HepG2 (cell line): Measurements from ENCODE around the gene CDRT15L2. TPM values are rescaled to one million over a fixed set of nuclear protein-coding genes. Genes with fewer than 3 reads are reported as not detected.
"Not testable (repeated sequence)": the region's sequence is repeated elsewhere in the genome, so short reads cannot be mapped to it uniquely, and the experiment has no call there.

Experiments
- ATAC-seq: fragments of 200-7000 bp; cut with Tn5 transposase; 3 replicates; pipeline ENCODE4 v1.9.1; 2020; ENCODE audit warnings: mild to moderate bottlenecking, moderate library complexity
- BruUV-seq: library from RNA; stranded (reverse); fragments of 400-500 nt; replicated peaks from 2 replicates; lab custom pipeline; 2021; lab: Mats Ljungman, UMichigan
- CTCF ChIA-PET: fragments of 300-600 bp; formaldehyde crosslinking; extraction: SDS; loops from one replicate; lab custom pipeline; 2021; ENCODE audit warnings: low total read pairs, inconsistent platforms, low intra/inter-chr PET ratio; lab: Yijun Ruan, JAX
- POLR2A ChIA-PET: fragments of 350-600 bp; sonication (Branson Sonifier 250); formaldehyde crosslinking; loops from one replicate; lab custom pipeline; 2020; ENCODE audit warnings: antibody characterized with exemption, inconsistent platforms; lab: Yijun Ruan, JAX
- DNase-seq: peaks from one replicate; pipeline ENCODE4 v3.0.0-alpha.2; 2015; ENCODE audit warnings: low spot score
- FAIRE-seq: peaks from 3 replicates; lab custom pipeline; 2011; peaks lifted over from hg19 to GRCh38; lab: Jason Lieb, UNC
- H2AFZ ChIP-seq: one replicate; pipeline ENCODE4 v1.6.1; 2011; ENCODE audit warnings: low read length, inconsistent platforms
- H3K27ac ChIP-seq: fragments of 300-600 bp; 3 replicates; pipeline ENCODE4 v1.8.0; 2011; ENCODE audit warnings: mixed run types, mild to moderate bottlenecking, mixed read lengths, low read length, inconsistent platforms; ENCODE audit not compliant: insufficient read depth; ENCODE audit errors: extremely low read length
- H3K27me3 ChIP-seq, 2 experiments: fragments of 200-600 bp in 1 of 2; 2 replicates in 1 of 2; 3 replicates in 1 of 2; pipeline versions ENCODE4 v1.6.0 to v1.8.0; 2011; ENCODE audit warnings: low read length in 2 of 2, mild to moderate bottlenecking in 2 of 2, moderate library complexity in 2 of 2, inconsistent platforms in 1 of 2; ENCODE audit not compliant: insufficient read depth in 2 of 2, control insufficient read depth in 1 of 2
- H3K36me3 ChIP-seq, 2 experiments: fragments of 200-600 bp in 1 of 2; replicated peaks in 1 of 2; 2 replicates in 1 of 2; 3 replicates in 1 of 2; pipeline versions ENCODE4 v1.5.1 to v1.8.0; 2011; ENCODE audit warnings: low read length in 2 of 2, inconsistent platforms in 1 of 2; ENCODE audit not compliant: insufficient read depth in 2 of 2, control insufficient read depth in 1 of 2
- H3K4me1 ChIP-seq: 2 replicates; pipeline ENCODE4 v1.5.1; 2012; ENCODE audit warnings: low read length, inconsistent platforms; ENCODE audit not compliant: insufficient read depth
- H3K4me2 ChIP-seq: 2 replicates; pipeline ENCODE4 v1.6.0; 2011; ENCODE audit warnings: low read depth, low read length, inconsistent platforms
- H3K4me3 ChIP-seq, 3 experiments: fragments of 200-600 bp in 1 of 3; sonication (generic), shearing (Covaris generic) in 1 of 3; replicated peaks in 1 of 3; 2 replicates each; pipeline ENCODE4 v1.5.1; 2011 to 2016; ENCODE audit warnings: low read length in 3 of 3, inconsistent platforms in 2 of 3, low read depth in 2 of 3, mild to moderate bottlenecking in 2 of 3, control low read depth in 1 of 3, mixed read lengths in 1 of 3; ENCODE audit not compliant: insufficient read depth in 1 of 3
- H3K79me2 ChIP-seq: one replicate; pipeline ENCODE4 v1.6.1; 2011; ENCODE audit warnings: low read length, inconsistent platforms; ENCODE audit not compliant: insufficient read depth
- H3K9ac ChIP-seq: 2 replicates; pipeline ENCODE4 v1.6.0; 2011; ENCODE audit warnings: mild to moderate bottlenecking, low read depth, low read length, inconsistent platforms; ENCODE audit not compliant: insufficient read depth
- H3K9me3 ChIP-seq: 2 replicates; pipeline ENCODE4 v1.5.1; 2012; ENCODE audit warnings: mild to moderate bottlenecking, low read length
- H4K20me1 ChIP-seq: 2 replicates; pipeline ENCODE4 v1.6.0; 2011; ENCODE audit warnings: inconsistent platforms, mild to moderate bottlenecking, low read length, moderate library complexity; ENCODE audit not compliant: insufficient read depth
- WGBS: methylation state at CpG from one replicate; pipeline ENCODE4 v1.1.6; 2017; ENCODE audit warnings: low lambda C conversion rate; 5-methylcytosine and 5-hydroxymethylcytosine counted together
- in situ Hi-C: cut with HindIII; loops from 2 replicates; pipeline ENCODE4 v1.10.0; 2017; ENCODE audit warnings: low pct_unique_long_range_greater_than_20kb; ENCODE audit not compliant: extremely low pct_ligation_motif_present
- intact Hi-C: fragments of 100-400 bp; cut with micrococcal nuclease; formaldehyde crosslinking; loops from one replicate; pipeline ENCODE4 v1.10.0; 2022; ENCODE audit not compliant: unreplicated experiment
- polyA plus RNA-seq, 8 experiments: library from polyadenylated mRNA; depleted of rRNA in 3 of 8; stranded (reverse) in 7 of 8; unstranded in 1 of 8; fragments of >200 nt; fragmentation: Illumina TruSeq in 4 of 8; extraction: Trizol in 4 of 8; gene quantifications; 2 replicates each; pipeline versions ENCODE4 v1.2.1 to v1.2.3, GENCODE V29; 2011 to 2016; ENCODE audit warnings: low read depth in 4 of 8, missing spikeins in 1 of 8, mixed read lengths in 1 of 8; ENCODE audit not compliant: insufficient read depth in 1 of 8
- total RNA-seq, 5 experiments: library from RNA; depleted of rRNA; stranded (reverse); fragments of >200 nt; fragmentation: Illumina TruSeq; extraction: Trizol; gene quantifications; 2 replicates each; pipeline ENCODE4 v1.2.3, GENCODE V29; 2016; ENCODE audit warnings: low read depth in 1 of 5

Gene CDRT15L2
- total and polyA plus RNA-seq, 2 of the 13 experiments (the other 11 are each of a cell fraction or from before 2014, with no cell fraction given), result not detected

DNA sequence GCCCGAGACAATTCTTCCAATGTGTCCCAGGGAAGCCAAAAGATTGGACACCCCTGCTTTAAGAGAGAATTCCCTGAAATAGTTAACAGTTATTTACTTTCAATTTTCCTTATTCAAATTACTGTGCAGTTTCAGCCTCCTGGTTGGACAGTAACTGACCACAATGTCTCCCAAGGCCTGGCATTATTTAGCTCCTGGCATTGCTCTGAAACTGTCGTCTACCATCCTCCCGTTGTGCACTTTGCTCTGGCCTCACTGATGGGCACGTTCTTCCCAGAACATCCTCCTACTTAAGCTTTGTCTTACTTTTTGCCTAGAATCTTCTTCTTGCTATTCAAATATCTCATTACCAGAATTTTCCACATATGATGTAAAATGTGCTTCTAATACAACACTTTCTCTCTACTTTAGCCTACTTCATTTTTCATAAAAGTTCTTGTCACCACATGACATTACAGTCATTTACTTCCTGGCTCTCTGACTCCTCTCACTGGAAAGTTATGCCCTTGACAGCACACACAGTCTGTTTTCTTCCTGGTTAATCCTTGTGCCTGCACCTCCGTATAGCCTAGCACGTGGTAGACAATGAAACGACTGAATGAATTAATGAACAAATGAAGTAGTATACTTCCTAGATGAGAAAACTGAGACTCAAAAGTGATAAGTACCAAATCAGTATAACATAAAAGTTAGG is 37.5 kb upstream of the CDRT15L2 start:
- ATAC-seq, H3K9ac ChIP-seq, H4K20me1 ChIP-seq, H3K79me2 ChIP-seq, BruUV-seq, H3K36me3 ChIP-seq, in situ Hi-C loops, CTCF ChIA-PET, POLR2A ChIA-PET, H2AFZ ChIP-seq, H3K9me3 ChIP-seq, FAIRE-seq, H3K27ac ChIP-seq, H3K4me2 ChIP-seq, intact Hi-C loops, DNase-seq, H3K4me3 ChIP-seq, H3K27me3 ChIP-seq, H3K4me1 ChIP-seq: not testable (repeated sequence)
- under 1% methylated on average over 7 of the region's 7 CpGs for WGBS

- H3K4me1 ChIP-seq, H3K27ac ChIP-seq, ATAC-seq, CTCF ChIA-PET, H3K4me3 ChIP-seq, H4K20me1 ChIP-seq, intact Hi-C loops, H3K9me3 ChIP-seq, H2AFZ ChIP-seq, DNase-seq, H3K9ac ChIP-seq, FAIRE-seq, H3K27me3 ChIP-seq, H3K79me2 ChIP-seq, in situ Hi-C loops, POLR2A ChIA-PET, H3K4me2 ChIP-seq, BruUV-seq, H3K36me3 ChIP-seq: not testable (repeated sequence)
- WGBS, result no CpG with 5 or more reads among the region's 5 CpGs
Measured at GRCh38 chr17:20547923-20548322, 31.6 kb upstream of the CDRT15L2 start.

DNA sequence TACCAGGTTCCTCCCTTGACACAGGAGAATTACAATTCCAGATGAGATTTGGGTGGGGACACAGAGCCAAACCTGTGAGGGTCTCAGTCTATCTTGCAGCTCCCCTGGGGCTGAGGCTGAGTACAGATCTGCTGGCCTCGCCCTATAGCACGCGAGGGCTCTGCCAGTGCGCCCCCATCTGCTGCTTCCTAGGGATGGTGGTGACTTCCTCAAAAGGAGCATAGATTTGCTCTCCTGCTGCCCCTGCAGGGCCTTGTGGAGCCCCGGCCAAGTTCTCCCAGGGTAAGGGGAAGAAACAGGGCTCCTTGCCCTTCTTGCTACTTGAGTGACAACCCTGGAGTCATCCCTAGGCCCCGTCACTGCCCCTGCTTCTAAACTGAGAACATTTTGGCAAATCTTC is 26.6 kb upstream of the CDRT15L2 start:
- no CpG with 5 or more reads among the region's 6 CpGs for WGBS
- H3K4me1 ChIP-seq, ATAC-seq, BruUV-seq, H3K4me3 ChIP-seq, in situ Hi-C loops, H3K9me3 ChIP-seq, H3K27ac ChIP-seq, POLR2A ChIA-PET, H3K4me2 ChIP-seq, H3K79me2 ChIP-seq, H3K36me3 ChIP-seq, DNase-seq, H2AFZ ChIP-seq, H3K9ac ChIP-seq, CTCF ChIA-PET, H3K27me3 ChIP-seq, intact Hi-C loops, H4K20me1 ChIP-seq, FAIRE-seq: not testable (repeated sequence)

DNA sequence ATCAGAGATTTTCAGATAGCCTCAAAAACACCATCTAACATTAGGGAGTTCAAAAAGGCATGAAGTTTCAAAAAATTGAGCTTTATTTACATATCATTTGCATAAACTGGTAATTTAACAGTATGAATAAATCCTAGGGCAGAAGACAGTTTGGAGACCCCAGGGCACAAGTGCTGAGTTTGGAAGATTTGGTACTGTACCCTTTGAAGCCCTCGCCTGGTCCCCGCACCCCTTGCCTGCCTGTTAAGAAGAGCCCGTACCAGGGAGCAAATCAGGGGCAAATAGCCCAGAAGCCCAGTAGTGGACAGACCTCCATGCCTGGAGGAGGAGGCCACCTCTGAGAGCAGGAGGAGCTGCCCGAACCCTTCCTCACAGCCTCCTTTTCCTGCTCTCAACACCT is 24.8 kb upstream of the CDRT15L2 start:
- H3K27me3 ChIP-seq, CTCF ChIA-PET, intact Hi-C loops, H3K36me3 ChIP-seq, H3K27ac ChIP-seq, FAIRE-seq, H3K4me1 ChIP-seq, H3K4me3 ChIP-seq, DNase-seq, ATAC-seq, in situ Hi-C loops, H2AFZ ChIP-seq, H3K9ac ChIP-seq, POLR2A ChIA-PET, H3K79me2 ChIP-seq, H3K4me2 ChIP-seq, H4K20me1 ChIP-seq, BruUV-seq, H3K9me3 ChIP-seq: not testable (repeated sequence)
- 0% methylated on average over 1 of the region's 4 CpGs for WGBS
